Ovary (tissue), 9 donors: Measurements from ENCODE around the gene RBBP8. TPM values are rescaled to one million over a fixed set of nuclear protein-coding genes. Genes with fewer than 3 reads are reported as not detected.

ENCODE experiments used
- DNase-seq, 5 donors: peaks; one replicate each; pipeline ENCODE4 v3.0.0-alpha.2; 2019 to 2020
- H3K27ac ChIP-seq, 2 donors: fragments of 200-600 bp; one replicate each; pipeline versions ENCODE4 v1.5.1 to v1.8.0; 2019 to 2022
- H3K27me3 ChIP-seq: fragments of 200-600 bp; one replicate; pipeline ENCODE4 v1.8.0; 2022
- H3K36me3 ChIP-seq: fragments of 200-600 bp; sonication (generic); one replicate; pipeline ENCODE4 v1.5.1; 2019
- H3K4me1 ChIP-seq: one replicate; pipeline ENCODE4 v1.8.1; 2013; ENCODE audit warnings: mild to moderate bottlenecking, moderate library complexity; ENCODE audit not compliant: insufficient read depth
- H3K4me3 ChIP-seq: fragments of 200-600 bp; sonication (generic); one replicate; pipeline ENCODE4 v1.5.1; 2017
- H3K9me3 ChIP-seq, 2 donors: fragments of 200-600 bp in 1 of 2; sonication (generic) in 1 of 2; one replicate each; pipeline versions ENCODE4 v1.5.1 to v1.8.1; 2013 to 2019; ENCODE audit warnings: mild to moderate bottlenecking in 1 of 2, moderate library complexity in 1 of 2
- EP300 ChIP-seq: sonication (generic); formaldehyde crosslinking; IDR thresholded peaks from one replicate; pipeline ENCODE4 v1.6.1; 2017; ENCODE audit warnings: antibody characterized with exemption
- POLR2A ChIP-seq: fragments of 450-650 bp; IDR thresholded peaks from one replicate; pipeline ENCODE4 v1.6.1; 2017; ENCODE audit warnings: antibody characterized with exemption, mild to moderate bottlenecking, moderate library complexity
- WGBS, 3 donors: extraction: QIAGEN DNeasy Blood & Tissue Kit in 1 of 3; methylation state at CpG; one replicate each; pipeline versions ENCODE4 v1.1.5 to v1.1.7; 2013 to 2017; 5-methylcytosine and 5-hydroxymethylcytosine counted together
- intact Hi-C, 4 donors: fragments of 100-400 bp; cut with DNase I; formaldehyde crosslinking; loops; one replicate each; pipeline versions ENCODE4 v1.11.0 to v1.15.1; 2022 to 2023
- polyA plus RNA-seq, 2 donors: library from polyadenylated mRNA; stranded (reverse); fragments of 200-250 nt in 1 of 2; fragments of 350-450 nt in 1 of 2; fragmentation: Illumina TruSeq in 1 of 2; extraction: RNeasy Lipid Tissue Mini Kit (QIAGEN cat#74804) in 1 of 2; gene quantifications; one replicate each; pipeline ENCODE4 v1.2.3, GENCODE V29; 2013 to 2014
- total RNA-seq, 7 donors: library from RNA; depleted of rRNA in 2 of 7; stranded (reverse); fragments of >200 nt in 2 of 7; fragmentation: NEBNext Ultra II Directional in 3 of 7; extraction: Animal tissue kit (Norgen Biotek cat#: 25700) in 3 of 7; gene quantifications; one replicate each; pipeline versions ENCODE4 v1.1.0 to v1.2.4, GENCODE V29; 2016 to 2023
- TF ChIP-seq, protein P1 (sequence below), 3 donors: fragments of 450-650 bp in 2 of 3; fragments of 200-600 bp in 1 of 3; IDR thresholded peaks; one replicate each; pipeline versions ENCODE4 v1.5.1 to v1.8.0; 2016 to 2022; ENCODE audit warnings: antibody characterized with exemption in 3 of 3, mild to moderate bottlenecking in 1 of 3
- donor health status: DM: no; HTN: no; CAD: no; lungs with moderate emphysema.
- donor health status: DM: no; HTN: no; CAD: no.
- donor health status: Bipolar disorder and iron deficiency.
- donor health status: DM: yes; HTN: yes; CAD: no.
- donor health status: DM: no; HTN: no; CAD: no.
- donor health status: DM: yes; HTN: yes; CAD: no.

Gene RBBP8
- total and polyA plus RNA-seq, 9 donors: 7.3 to 59.4 (median 13.6) TPM

DNA sequence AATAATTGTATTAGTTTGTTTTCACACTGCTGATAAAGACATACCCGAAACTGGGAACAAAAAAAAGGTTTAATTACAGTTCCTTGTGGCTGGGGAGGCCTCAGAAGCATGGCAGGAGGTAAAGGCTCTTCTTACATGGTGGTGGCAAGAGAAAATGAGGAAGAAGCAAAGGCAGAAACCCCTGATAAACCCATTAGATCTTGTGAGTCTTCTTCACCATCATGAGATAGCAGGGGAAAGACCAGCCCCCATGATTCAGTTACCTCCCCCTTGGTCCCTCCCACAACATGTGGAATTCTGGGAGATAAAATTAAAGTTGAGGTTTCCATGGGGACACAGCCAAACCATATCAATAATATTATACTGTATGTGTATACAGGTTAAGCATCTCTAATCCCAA, 128.9 kb downstream of the RBBP8 start:
- H3K36me3 ChIP-seq: no peaks in the 10 kb centered on the region

DNA sequence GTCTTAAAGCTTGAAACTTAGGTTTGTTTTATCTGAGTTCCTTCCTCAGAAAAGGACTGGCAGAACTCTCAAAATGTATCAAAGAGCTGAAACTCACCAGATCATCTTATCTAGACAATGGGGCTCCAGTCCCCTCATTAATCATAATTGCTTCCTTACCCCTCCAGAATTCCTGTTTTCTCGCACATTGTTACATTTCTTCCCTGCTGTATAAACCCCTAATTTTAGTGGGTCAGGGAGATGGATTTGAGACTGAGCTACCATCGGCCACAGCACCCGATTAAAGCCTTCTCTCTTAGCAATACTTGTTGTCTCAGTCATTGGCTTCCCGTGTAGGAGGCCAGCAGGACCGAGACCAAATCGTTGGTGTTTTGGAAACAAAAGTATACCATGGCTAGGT, 130.4 kb downstream of the RBBP8 start:
- H3K36me3 ChIP-seq: no peaks in the 10 kb centered on the region
- no peak overlapping the region for H3K4me3 ChIP-seq
- DNase-seq: no peak
- H3K27me3 ChIP-seq: no peaks in the 10 kb centered on the region
- no peak for TF ChIP-seq EP300
- 96 to 98% (median 97%) methylated on average over 6 of the region's 6 CpGs for WGBS, 3 donors
- H3K27ac ChIP-seq: no peak overlapping the region
- H3K9me3 ChIP-seq: no peaks in the 10 kb centered on the region
- intact Hi-C loops: no loop called here
- H3K4me1 ChIP-seq: no peaks in the 10 kb centered on the region

More for the DNA sequence above, 128.9 kb downstream of the RBBP8 start:
- Histone ChIP-seq H3K4me3 (no peak overlapping the region), H3K4me1 (no peaks in the 10 kb centered on the region), H3K27ac (no peak overlapping the region), H3K27me3 (no peaks in the 10 kb centered on the region), H3K9me3 (no peaks in the 10 kb centered on the region)
- intact Hi-C loops: no loop called here
- 84 to 92% (median 88%) methylated on average over 1 of the region's 1 CpG for WGBS, 3 donors
- DNase-seq: no peak
- TF ChIP-seq POLR2A: no peak
- TF ChIP-seq, protein P1, sequence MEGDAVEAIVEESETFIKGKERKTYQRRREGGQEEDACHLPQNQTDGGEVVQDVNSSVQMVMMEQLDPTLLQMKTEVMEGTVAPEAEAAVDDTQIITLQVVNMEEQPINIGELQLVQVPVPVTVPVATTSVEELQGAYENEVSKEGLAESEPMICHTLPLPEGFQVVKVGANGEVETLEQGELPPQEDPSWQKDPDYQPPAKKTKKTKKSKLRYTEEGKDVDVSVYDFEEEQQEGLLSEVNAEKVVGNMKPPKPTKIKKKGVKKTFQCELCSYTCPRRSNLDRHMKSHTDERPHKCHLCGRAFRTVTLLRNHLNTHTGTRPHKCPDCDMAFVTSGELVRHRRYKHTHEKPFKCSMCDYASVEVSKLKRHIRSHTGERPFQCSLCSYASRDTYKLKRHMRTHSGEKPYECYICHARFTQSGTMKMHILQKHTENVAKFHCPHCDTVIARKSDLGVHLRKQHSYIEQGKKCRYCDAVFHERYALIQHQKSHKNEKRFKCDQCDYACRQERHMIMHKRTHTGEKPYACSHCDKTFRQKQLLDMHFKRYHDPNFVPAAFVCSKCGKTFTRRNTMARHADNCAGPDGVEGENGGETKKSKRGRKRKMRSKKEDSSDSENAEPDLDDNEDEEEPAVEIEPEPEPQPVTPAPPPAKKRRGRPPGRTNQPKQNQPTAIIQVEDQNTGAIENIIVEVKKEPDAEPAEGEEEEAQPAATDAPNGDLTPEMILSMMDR (IDR thresholded peaks at IDR 0.05): no peak
- TF ChIP-seq EP300: no peak

DNA sequence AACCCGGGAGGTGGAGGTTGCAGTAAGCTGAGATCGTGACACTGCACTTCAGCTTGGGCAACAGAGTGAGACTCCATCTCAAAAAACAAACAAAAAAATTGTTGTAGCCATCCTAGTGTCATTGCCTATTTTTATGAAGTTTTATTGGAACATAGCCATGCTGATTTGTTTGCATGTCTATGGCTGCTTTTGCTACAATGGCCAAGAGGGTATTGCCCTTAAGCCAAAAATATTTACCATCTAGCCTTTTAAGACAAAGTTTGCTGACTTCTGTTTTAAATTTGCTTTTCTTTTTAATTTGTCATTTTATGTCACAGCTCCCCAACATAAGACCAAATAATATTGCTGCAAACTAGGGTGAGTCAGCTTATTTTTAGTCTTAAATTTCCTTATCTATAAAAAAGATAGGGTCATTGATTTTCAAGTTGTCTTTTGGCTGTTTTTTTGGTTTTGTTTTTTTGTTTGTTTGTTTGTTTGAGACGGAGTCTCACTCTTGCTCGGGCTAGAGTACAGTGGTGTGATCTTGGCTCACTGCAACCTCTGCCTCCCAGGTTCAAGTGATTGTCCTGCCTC, 132.2 kb downstream of the RBBP8 start:
- TF ChIP-seq POLR2A: no peak
- TF ChIP-seq, protein P1 (IDR thresholded peaks at IDR 0.05): no peak
- no peak for TF ChIP-seq EP300
- Histone ChIP-seq H3K9me3 (no peaks in the 10 kb centered on the region), H3K27ac (no peak overlapping the region), H3K4me1 (no peaks in the 10 kb centered on the region), H3K27me3 (no peaks in the 10 kb centered on the region), H3K4me3 (no peak overlapping the region), H3K36me3 (no peaks in the 10 kb centered on the region)
- intact Hi-C loops: no loop called here
- WGBS, 3 donors: 89 to 94% (median 90%) methylated on average over 4 of the region's 4 CpGs
- no peak for DNase-seq

DNA sequence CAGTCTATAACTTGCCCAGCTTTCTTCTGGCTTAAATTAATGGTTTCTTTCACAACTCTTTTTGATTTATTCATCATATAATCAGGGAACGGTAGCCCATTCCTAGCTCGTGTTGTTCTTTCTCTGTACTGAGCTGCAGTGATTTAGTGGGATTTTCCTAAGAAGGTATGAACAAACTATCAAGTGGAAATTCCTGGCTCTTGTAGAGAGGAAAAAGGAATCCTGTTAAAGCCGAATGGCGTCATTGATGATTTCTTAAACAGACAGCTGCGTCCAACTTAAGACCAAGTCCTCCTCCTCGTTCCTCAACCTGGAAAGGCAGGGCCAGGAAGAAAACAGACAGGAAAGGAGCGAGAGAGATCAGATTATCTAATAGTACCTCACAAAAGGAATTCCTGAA, 132.9 kb downstream of the RBBP8 start:
- Histone ChIP-seq H3K27ac (no peak overlapping the region), H3K27me3 (no peaks in the 10 kb centered on the region), H3K36me3 (no peaks in the 10 kb centered on the region), H3K9me3 (no peaks in the 10 kb centered on the region), H3K4me1 (no peaks in the 10 kb centered on the region), H3K4me3 (no peak overlapping the region)
- DNase-seq: no peak
- TF ChIP-seq EP300: no peak
- intact Hi-C loops: no loop called here
- WGBS, 3 donors: 19 to 53% (median 26%) methylated on average over 7 of the region's 7 CpGs

DNA sequence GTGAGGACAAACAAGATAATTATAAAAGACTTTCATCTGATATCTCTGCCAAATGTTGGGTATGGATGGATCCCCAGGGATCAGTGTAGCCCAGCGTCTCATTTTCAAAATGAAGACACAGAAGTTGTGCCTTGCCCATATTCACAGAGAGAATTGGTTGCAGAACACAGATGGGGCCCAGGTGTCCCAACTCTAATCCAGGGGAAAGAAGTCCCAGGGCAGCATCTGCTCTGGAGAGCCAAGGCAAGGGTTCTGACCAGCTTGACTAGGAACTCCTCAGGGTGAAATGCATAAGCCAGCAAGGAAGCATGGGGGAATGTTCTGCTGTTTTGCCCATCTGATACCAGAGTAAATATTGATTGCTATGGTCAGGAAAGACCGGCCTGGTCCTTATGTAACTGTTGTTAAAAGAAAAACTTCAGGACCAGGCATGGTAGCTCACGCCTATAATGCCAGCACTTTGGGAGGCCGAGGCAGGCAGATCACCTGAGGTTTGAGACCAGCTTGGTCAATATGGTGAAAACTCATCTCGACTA, 133.4 kb downstream of the RBBP8 start:
- no peak for DNase-seq
- Histone ChIP-seq H3K27ac (no peak overlapping the region), H3K4me3 (no peak overlapping the region), H3K4me1 (no peaks in the 10 kb centered on the region), H3K9me3 (no peaks in the 10 kb centered on the region), H3K36me3 (no peaks in the 10 kb centered on the region), H3K27me3 (no peaks in the 10 kb centered on the region)
- TF ChIP-seq, protein P1 (IDR thresholded peaks at IDR 0.05): no peak
- TF ChIP-seq EP300 (no peak), POLR2A (no peak)
- intact Hi-C loops: no loop called here
- WGBS, 3 donors: 89 to 93% (median 92%) methylated on average over 5 of the region's 5 CpGs
